ENCODE results near the gene RNF130. TPM values are rescaled to one million over a fixed set of nuclear protein-coding genes. Genes with fewer than 3 reads are reported as not detected.

The RNF130 gene
- total RNA-seq, 1 donor from 2014 or later, result 85.6 TPM

- DNase-seq (ENCODE audit: low spot score), result no peak
Observed at GRCh38 chr5:180085837-180086236, 14.3 kb upstream of the RNF130 start.

DNA sequence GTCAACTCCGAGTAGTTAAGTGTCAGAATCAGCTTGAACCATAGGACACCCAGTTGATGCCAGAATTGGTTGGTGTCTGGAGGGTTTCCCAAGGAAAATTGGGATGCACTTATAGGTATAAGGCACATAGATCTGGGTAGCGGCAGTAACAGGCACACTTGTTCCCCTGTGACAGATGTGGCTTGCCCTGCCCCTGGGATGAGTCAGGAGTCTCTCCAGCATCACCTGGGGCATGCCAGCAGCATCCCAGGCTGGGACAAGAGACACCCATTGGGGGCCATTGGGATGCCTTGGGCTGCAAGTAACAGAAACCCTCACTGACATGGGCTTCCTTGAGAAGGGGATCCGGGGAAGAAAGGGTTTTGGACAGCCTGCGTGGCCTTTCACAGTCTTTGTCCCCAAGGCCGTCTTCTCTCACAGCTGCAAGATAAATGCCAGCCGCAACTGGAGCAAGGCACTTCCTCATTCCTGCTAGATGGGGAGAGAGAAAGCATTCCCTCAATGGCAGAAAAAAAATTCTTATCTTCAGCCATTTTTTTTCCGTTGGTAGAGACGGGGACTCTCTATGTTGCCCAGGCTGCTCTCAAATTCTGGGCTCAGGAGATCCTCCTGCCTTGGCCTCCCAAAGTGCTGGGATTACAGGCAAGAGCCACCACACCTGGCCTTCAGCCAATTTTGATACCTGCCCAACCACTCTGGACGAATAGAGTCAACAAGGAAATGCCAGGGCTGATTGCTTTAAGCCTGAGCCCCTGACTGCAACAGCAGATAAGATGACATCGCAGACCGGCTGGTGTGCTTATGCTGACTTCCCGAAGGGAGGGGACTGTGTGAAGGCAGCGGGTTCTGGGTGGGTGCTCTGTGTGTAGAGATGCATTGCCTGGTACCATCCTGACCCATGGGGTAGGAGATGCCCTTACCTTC lies 13.3 kb upstream of the RNF130 start:
- DNase-seq (ENCODE audit: low spot score), result peak; percentile 77

- DNase-seq (ENCODE audit: low spot score), result no peak
Observed at GRCh38 chr5:180083529-180084060, 12.0 kb upstream of the RNF130 start.

DNA sequence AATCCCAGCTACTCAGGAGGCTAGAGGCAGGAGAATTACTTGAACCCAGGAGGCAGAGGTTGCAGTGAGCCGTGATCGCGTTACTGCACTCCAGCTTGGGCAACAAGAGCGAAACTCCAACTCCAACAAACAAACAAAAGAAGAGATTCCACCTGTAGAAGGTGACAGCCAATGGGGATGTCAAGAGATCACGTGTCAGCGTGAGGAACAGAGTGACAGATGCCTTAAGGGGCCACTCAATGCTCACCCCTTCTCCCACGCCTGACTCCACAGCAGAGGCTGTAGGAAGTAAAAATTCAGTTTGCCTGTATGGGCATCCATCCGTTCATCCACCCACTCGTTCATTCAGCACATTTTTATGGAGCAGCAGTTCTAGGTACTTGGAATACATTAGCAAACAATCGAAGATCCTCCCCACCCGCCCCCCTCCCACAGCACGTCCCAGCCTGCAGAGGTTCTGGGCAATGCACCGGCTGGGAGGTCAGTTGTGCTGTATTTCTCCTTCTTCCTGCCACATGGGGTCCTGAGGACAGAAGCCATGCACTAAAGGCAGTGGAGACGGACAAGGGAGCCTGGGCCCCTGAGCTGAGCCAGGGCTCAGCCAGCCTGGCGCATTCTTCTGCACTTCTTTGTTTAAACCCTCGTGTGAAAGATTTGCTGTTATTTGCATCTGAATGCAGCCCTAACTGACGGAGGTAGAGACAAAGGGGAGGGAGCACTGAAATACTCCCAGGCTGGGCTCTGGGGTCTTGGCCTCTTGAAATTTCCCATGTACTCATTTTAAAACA lies 11.3 kb upstream of the RNF130 start:
- DNase-seq (ENCODE audit: low spot score), result no peak

DNA sequence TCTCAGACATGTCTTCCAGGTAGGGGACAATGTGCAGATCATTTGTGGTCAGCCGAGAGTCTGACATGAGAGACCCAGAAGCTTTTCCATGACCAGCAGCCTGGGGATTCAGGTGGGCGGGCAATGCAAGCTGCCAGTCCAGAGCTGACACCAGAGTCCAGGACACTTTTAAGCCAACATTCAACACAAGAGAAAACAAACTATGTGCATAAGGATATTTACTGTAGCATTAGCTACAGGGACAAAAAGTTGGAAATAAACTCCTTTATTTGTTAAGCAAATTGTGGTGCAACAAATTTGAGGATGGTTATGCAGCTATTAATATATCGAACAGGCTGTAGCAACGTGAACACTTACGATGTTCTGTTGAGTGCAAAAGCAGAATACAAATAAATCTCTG lies 9.9 kb upstream of the RNF130 start:
- DNase-seq (ENCODE audit: low spot score), result no peak

- DNase-seq (ENCODE audit: low spot score), result no peak
Observed at GRCh38 chr5:180080486-180081280, 9.1 kb upstream of the RNF130 start.

GRCh38 chr5:180079702-180080466 lies 8.3 kb upstream of the RNF130 start:
- DNase-seq (ENCODE audit: low spot score), result no peak

- no peak for DNase-seq (ENCODE audit: low spot score)
Observed at GRCh38 chr5:180078348-180078747, 6.8 kb upstream of the RNF130 start.

DNA sequence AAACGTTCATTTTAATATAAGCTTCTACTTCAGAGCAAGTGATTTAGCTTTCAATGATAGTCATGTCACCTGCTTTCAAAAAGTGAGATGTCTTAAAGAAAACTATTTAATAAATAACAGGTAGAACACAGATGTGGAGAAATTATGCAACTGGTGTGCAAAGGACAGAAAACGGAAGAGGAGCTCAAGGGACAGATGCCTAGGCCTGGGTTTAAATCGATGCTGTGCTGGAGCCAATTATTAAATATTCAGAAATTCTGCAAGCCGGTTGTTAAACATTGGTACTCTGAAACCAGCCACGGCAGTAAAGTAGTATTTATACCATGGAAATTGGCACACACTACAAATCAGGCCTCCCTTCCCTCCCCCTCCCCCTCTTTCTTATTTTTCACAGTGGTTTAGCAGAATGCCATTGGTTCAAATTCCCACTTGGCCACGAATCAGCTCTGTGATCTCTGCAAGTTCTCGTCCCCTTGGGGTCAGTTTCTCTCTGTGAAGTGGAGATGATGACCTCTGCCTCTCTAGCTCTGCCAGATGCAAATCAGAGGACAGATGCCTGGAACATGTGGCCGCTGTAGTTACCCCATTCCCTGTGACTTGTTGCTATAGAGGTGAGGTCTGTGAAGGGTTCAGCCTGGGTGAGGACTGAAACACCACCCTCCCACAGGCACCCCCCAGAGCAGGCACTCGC lies 6.2 kb upstream of the RNF130 start:
- DNase-seq (ENCODE audit: low spot score), result no peak

GRCh38 chr5:180075703-180076102 lies 4.1 kb upstream of the RNF130 start:
- no peak for DNase-seq (ENCODE audit: low spot score)

- no peak for DNase-seq (ENCODE audit: low spot score)
Observed at GRCh38 chr5:180074462-180074861, 2.9 kb upstream of the RNF130 start.

DNA sequence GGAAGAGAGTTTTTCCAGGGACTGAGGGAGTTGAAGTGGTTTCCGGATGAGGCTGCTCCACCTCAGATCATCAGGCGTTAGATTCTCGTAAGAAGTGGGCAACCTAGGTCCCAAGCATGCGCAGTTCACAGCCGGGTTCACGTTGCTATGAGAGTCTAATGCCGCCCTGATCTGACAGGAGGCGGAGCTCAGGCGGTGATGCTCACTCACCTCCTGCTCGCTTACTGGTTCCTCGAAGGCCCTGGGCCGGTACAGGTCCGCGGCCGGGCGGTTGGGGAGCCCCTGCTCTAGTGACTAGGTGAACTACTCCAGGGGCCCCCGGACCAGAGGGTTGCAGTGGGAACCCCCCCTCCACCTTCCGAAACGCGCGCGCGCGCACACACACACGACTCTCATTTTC lies 997 bp upstream of the RNF130 start:
- no peak for DNase-seq (ENCODE audit: low spot score)

GRCh38 chr5:180072256-180072548 lies 643 bp upstream of the RNF130 start:
- no peak for DNase-seq (ENCODE audit: low spot score)

DNA sequence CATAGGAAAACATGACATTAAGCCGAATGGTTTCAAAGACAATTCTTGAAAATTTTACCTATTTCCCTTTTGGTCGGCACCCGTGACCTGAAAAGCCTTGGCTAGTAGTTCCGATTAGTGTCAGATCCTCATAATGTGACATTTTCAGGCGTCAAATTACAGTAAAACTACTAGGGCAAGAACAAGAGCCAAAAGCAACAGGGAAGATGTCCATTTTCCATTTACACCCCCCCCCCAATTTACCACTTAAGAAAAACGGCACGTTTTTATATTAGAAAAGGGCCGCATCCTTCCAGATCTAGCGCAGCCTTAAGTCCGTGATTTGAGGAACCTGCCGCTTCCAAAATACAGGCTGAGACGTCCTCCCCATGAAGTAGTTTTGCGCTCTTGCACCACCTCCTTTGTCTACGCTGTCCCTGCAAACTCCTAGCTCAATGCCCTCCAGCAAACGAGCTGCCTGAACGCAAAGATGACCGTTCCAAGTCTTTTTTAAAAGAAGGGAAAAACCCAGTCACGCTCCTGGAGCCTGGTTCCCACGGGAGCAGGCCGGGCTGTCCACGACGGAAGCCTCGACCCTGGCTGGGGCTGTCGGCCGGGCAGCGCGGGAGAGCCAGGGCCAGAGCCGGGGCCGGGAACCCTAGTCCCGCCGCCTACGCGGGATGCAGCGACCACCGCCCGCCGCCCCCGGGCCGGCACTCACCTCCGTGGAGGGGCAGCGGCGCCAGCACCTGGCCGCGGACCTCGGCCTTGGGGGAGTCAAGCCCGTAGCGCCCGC lies 616 bp downstream of the RNF130 start:
- DNase-seq (ENCODE audit: low spot score), result peak; percentile 36

- peak; percentile 51 for DNase-seq (ENCODE audit: low spot score)
Observed at GRCh38 chr5:180069589-180070247, 1.8 kb downstream of the RNF130 start.

DNA sequence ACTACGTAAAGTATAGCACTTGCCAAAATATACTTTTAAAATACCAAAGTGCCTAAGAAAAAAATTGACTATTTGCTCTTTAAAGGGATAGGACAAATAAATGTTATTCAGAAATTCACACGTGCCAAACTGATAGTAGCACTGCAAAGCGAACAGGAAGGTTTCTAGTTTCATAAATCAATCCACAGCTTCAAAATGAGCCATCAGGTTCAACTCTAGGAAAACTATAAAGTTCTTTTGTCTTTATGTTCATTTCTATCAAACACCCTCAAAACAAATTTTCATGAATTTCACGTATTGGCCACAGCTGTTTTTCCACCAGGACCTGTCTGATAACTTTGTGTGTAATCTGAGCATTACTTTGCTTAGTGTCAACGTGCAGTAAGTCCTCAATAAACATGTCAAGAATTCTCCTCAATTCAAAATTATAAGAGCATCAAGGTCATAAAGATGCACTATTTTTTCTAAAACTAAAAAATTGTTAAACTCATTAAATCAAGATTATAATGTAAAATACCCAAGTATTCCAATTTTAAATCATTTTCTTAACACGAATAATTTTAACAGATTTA lies 3.0 kb downstream of the RNF130 start:
- DNase-seq (ENCODE audit: low spot score), result no peak

- DNase-seq (ENCODE audit: low spot score), result no peak
Observed at GRCh38 chr5:180067986-180068385, 3.6 kb downstream of the RNF130 start.

DNA sequence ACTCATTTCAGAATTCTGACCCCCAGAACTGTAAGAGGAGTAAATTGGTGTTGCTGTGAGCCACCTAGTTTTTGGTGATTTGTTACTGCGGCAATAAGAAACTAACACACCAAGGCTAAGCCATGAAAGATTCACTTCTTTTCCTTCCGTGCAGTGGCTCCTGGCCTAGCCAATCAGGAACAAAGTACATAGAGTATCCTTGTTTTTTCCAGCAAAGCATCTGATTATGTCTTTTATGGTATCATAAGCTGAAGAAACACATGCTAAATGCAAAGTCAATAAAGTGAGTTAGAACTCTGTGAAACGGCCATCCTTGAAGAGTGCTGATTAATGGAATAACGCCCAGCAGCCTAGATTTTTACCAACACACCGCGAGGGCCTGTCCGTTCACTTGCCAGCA lies 11.4 kb downstream of the RNF130 start:
- no peak for DNase-seq (ENCODE audit: low spot score)

- no peak for DNase-seq (ENCODE audit: low spot score)
Observed at GRCh38 chr5:180059326-180059725, 12.2 kb downstream of the RNF130 start.
